ENCODE results near the gene SLIT3. TPM values are rescaled to one million over a fixed set of nuclear protein-coding genes. Genes with fewer than 3 reads are reported as not detected.

The SLIT3 gene
- total and polyA plus RNA-seq, 4 donors, result 4.6 to 48.5 (median 19.8) TPM

GRCh38 chr5:168770036-168770498 lies 530.9 kb downstream of the SLIT3 start:
- Histone ChIP-seq H3K36me3 (ENCODE audit: control insufficient read depth in 4 of 4, insufficient read depth in 4 of 4, low read length in 4 of 4) (peaks cover 0 to 20% (median 4%) of the 10 kb centered on the region in 4 donors), H3K4me1 (ENCODE audit: control insufficient read depth in 5 of 5, insufficient read depth in 5 of 5, low read length in 5 of 5) (no peaks in the 10 kb centered on the region), H3K9ac (ENCODE audit: insufficient read depth in 1 of 2, low read length in 2 of 2) (no peak overlapping the region), H3K9me3 (ENCODE audit: control insufficient read depth in 4 of 4, insufficient read depth in 3 of 4, low read length in 3 of 4) (peaks cover 0 to 6% (median 0%) of the 10 kb centered on the region in 4 donors), H3K4me3 (no peak overlapping the region), H3K27me3 (ENCODE audit: control insufficient read depth in 3 of 3, insufficient read depth in 3 of 3, low read length in 2 of 3) (peaks cover 0 to 5% (median 0%) of the 10 kb centered on the region in 3 donors), H3K27ac (ENCODE audit: low read depth in 1 of 2, low read length in 1 of 2) (no peak overlapping the region)
- ATAC-seq (ENCODE audit: insufficient read depth, low FRiP score), result no peak
- WGBS, 2 donors, result 62 to 78% methylated on average over 8 of the region's 8 CpGs
- no peak for DNase-seq
- TF ChIP-seq CTCF (IDR thresholded peaks at IDR 0.05; ENCODE audit: control extremely low read depth, extremely low read depth), result no peak

GRCh38 chr5:168768172-168768571 lies 532.8 kb downstream of the SLIT3 start:
- peaks cover 0 to 5% (median 0%) of the 10 kb centered on the region in 3 donors for H3K27me3 ChIP-seq (ENCODE audit: control insufficient read depth in 3 of 3, insufficient read depth in 3 of 3, low read length in 2 of 3)
- peaks cover 0 to 13% (median 4%) of the 10 kb centered on the region in 4 donors for H3K36me3 ChIP-seq (ENCODE audit: control insufficient read depth in 4 of 4, insufficient read depth in 4 of 4, low read length in 4 of 4)
- TF ChIP-seq CTCF (IDR thresholded peaks at IDR 0.05; ENCODE audit: control extremely low read depth, extremely low read depth), result no peak
- no peak overlapping the region for H3K4me3 ChIP-seq
- no peak overlapping the region for H3K27ac ChIP-seq (ENCODE audit: low read depth in 1 of 2, low read length in 1 of 2)
- no peak overlapping the region for H3K9ac ChIP-seq (ENCODE audit: insufficient read depth in 1 of 2, low read length in 2 of 2)
- peaks cover 0 to 6% (median 0%) of the 10 kb centered on the region in 4 donors for H3K9me3 ChIP-seq (ENCODE audit: control insufficient read depth in 4 of 4, insufficient read depth in 3 of 4, low read length in 3 of 4)
- DNase-seq (no peak), ATAC-seq (ENCODE audit: insufficient read depth, low FRiP score) (no peak)
- H3K4me1 ChIP-seq (ENCODE audit: control insufficient read depth in 5 of 5, insufficient read depth in 5 of 5, low read length in 5 of 5), result no peaks in the 10 kb centered on the region
- WGBS, 2 donors, result 84 to 94% methylated on average over 13 of the region's 13 CpGs

GRCh38 chr5:168766426-168766700 lies 534.6 kb downstream of the SLIT3 start:
- WGBS, 2 donors, result 79 to 85% methylated on average over 2 of the region's 2 CpGs
- DNase-seq, result no peak
- Histone ChIP-seq H3K27me3 (ENCODE audit: control insufficient read depth in 3 of 3, insufficient read depth in 3 of 3, low read length in 2 of 3) (peaks cover 0 to 5% (median 0%) of the 10 kb centered on the region in 3 donors), H3K27ac (ENCODE audit: low read depth in 1 of 2, low read length in 1 of 2) (no peak overlapping the region), H3K36me3 (ENCODE audit: control insufficient read depth in 4 of 4, insufficient read depth in 4 of 4, low read length in 4 of 4) (peaks cover 0 to 12% (median 5%) of the 10 kb centered on the region in 4 donors), H3K9ac (ENCODE audit: insufficient read depth in 1 of 2, low read length in 2 of 2) (no peak overlapping the region), H3K9me3 (ENCODE audit: control insufficient read depth in 4 of 4, insufficient read depth in 3 of 4, low read length in 3 of 4) (peaks cover 0 to 6% (median 0%) of the 10 kb centered on the region in 4 donors), H3K4me3 (no peak overlapping the region), H3K4me1 (ENCODE audit: control insufficient read depth in 5 of 5, insufficient read depth in 5 of 5, low read length in 5 of 5) (no peaks in the 10 kb centered on the region)
- no peak for ATAC-seq (ENCODE audit: insufficient read depth, low FRiP score)
- no peak for TF ChIP-seq CTCF (IDR thresholded peaks at IDR 0.05; ENCODE audit: control extremely low read depth, extremely low read depth)
